ENCODE measurements around the gene UNC5A.

Gene UNC5A

DNA sequence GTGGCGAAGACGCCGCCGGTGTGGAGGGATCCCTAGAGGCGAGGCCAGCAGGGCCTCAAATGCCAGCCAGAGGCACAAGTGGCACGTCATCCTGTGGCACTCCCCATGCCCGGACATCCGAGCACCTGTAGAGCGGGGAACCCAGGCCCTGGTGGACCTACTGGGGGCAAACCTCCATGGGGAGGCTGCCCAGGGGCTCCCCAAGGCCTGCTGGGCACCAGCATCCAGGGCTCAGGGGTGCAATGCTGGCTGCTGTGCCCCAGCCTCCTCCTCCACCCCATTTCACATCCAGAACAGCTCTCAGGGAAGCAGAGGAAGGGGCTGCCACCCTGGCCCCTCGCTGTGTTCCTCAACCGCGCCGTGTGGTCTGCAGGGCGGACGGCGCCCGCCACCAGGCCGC, 45.2 kb downstream of the UNC5A start:
- peaks cover 2% of the 10 kb centered on the region for H3K79me1 ChIP-seq (ENCODE audit: low read depth, low read length)
- peaks cover 4 to 22% of the 10 kb centered on the region in 2 donors for H3K4me1 ChIP-seq (ENCODE audit: control insufficient read depth in 2 of 2, insufficient read depth in 1 of 2, low read depth in 1 of 2, low read length in 2 of 2)
- H2BK12ac ChIP-seq (ENCODE audit: low read length), result no peak overlapping the region
- peaks cover 0 to 65% (median 0%) of the 10 kb centered on the region in 3 experiments for H3K27me3 ChIP-seq (ENCODE audit: control insufficient read depth in 3 of 3, insufficient read depth in 3 of 3, low read depth in 1 of 3, low read length in 3 of 3)
- no peak overlapping the region for H2BK5ac ChIP-seq (ENCODE audit: low read length)
- H3K9ac ChIP-seq (ENCODE audit: low read depth, low read length, poor library complexity), result no peak overlapping the region
- no peak overlapping the region for H3K27ac ChIP-seq (replicated peaks; ENCODE audit: low read length)
- WGBS, 2 donors (ENCODE audit: extremely low coverage in 2 of 2, insufficient read length in 2 of 2, insufficient replicate concordance in 1 of 2), result no CpG with 5 or more reads among the region's 18 CpGs
- no peak overlapping the region for H3K4ac ChIP-seq (ENCODE audit: low read length)
- no peak overlapping the region for H2AFZ ChIP-seq (ENCODE audit: low read length)
- no peaks in the 10 kb centered on the region for H3K9me3 ChIP-seq (replicated peaks in 1 of 2; ENCODE audit: control insufficient read depth in 2 of 2, insufficient read depth in 1 of 2, low read depth in 1 of 2, low read length in 2 of 2)
- no peak for DNase-seq (ENCODE audit: low spot score)
- no peak overlapping the region for H3K4me3 ChIP-seq (ENCODE audit: low read length in 2 of 2)
- no peaks in the 10 kb centered on the region for H3K36me3 ChIP-seq (replicated peaks in 1 of 2; ENCODE audit: control insufficient read depth in 2 of 2, insufficient read depth in 2 of 2, low read length in 2 of 2)
- no peak overlapping the region for H4K8ac ChIP-seq (ENCODE audit: low read depth, low read length)
- peak overlapping the region; percentile 87 for H2BK15ac ChIP-seq (ENCODE audit: low read length)
- H4K91ac ChIP-seq (ENCODE audit: low read depth, low read length, poor library complexity), result no peak overlapping the region
- H2AK5ac ChIP-seq (ENCODE audit: low read depth, low read length), result peak overlapping the region; percentile 71
- no peak overlapping the region for H3K4me2 ChIP-seq (ENCODE audit: insufficient read depth, low read length, poor library complexity, severe bottlenecking)
- H3K14ac ChIP-seq (ENCODE audit: low read length), result no peak overlapping the region
- H2BK120ac ChIP-seq (ENCODE audit: low read depth, low read length), result peak overlapping the region; percentile 16
- peak overlapping the region; percentile 50 for H3K18ac ChIP-seq (ENCODE audit: low read length)
- no peak overlapping the region for H3K23ac ChIP-seq (ENCODE audit: low read depth, low read length, poor library complexity)

DNA sequence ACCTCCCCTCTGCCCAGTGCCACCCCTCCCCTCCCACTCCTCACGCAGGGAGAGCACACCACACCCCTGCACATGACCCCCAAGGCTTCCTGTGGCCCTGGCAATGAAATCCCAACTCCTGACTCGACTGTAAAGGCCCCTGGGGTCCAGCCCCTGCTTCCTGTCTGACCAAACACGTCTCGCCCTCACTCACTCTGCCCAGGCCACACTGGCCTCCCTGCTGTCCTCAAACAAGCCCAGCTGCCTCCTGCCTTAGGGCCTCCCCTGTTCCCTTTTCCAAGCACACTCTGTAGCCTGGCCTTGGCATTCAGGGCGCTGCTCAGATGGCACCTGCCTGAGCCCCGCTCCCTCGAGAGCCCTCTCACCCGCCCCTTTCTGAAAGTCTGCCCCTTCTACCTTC, 46.4 kb downstream of the UNC5A start:
- Histone ChIP-seq H2AFZ (ENCODE audit: low read length) (no peak overlapping the region), H3K27ac (replicated peaks; ENCODE audit: low read length) (no peak overlapping the region), H3K4me3 (ENCODE audit: low read length in 2 of 2) (no peak overlapping the region), H3K4ac (ENCODE audit: low read length) (no peak overlapping the region), H3K4me2 (ENCODE audit: insufficient read depth, low read length, poor library complexity, severe bottlenecking) (no peak overlapping the region), H3K27me3 (ENCODE audit: control insufficient read depth in 3 of 3, insufficient read depth in 3 of 3, low read depth in 1 of 3, low read length in 3 of 3) (peaks cover 0 to 68% (median 0%) of the 10 kb centered on the region in 3 experiments), H2BK120ac (ENCODE audit: low read depth, low read length) (no peak overlapping the region), H3K9me3 (replicated peaks in 1 of 2; ENCODE audit: control insufficient read depth in 2 of 2, insufficient read depth in 1 of 2, low read depth in 1 of 2, low read length in 2 of 2) (no peaks in the 10 kb centered on the region), H3K18ac (ENCODE audit: low read length) (no peak overlapping the region), H3K79me1 (ENCODE audit: low read depth, low read length) (peaks cover 2% of the 10 kb centered on the region), H2BK15ac (ENCODE audit: low read length) (no peak overlapping the region), H4K8ac (ENCODE audit: low read depth, low read length) (no peak overlapping the region), H3K14ac (ENCODE audit: low read length) (peak overlapping the region; percentile 60), H2BK5ac (ENCODE audit: low read length) (no peak overlapping the region), H2BK12ac (ENCODE audit: low read length) (no peak overlapping the region), H3K23ac (ENCODE audit: low read depth, low read length, poor library complexity) (no peak overlapping the region), H3K36me3 (replicated peaks in 1 of 2; ENCODE audit: control insufficient read depth in 2 of 2, insufficient read depth in 2 of 2, low read length in 2 of 2) (no peaks in the 10 kb centered on the region), H3K4me1 (ENCODE audit: control insufficient read depth in 2 of 2, insufficient read depth in 1 of 2, low read depth in 1 of 2, low read length in 2 of 2) (peaks cover 4 to 22% of the 10 kb centered on the region in 2 donors), H2AK5ac (ENCODE audit: low read depth, low read length) (peak overlapping the region; percentile 34), H4K91ac (ENCODE audit: low read depth, low read length, poor library complexity) (no peak overlapping the region), H3K9ac (ENCODE audit: low read depth, low read length, poor library complexity) (no peak overlapping the region)
- DNase-seq (ENCODE audit: low spot score), result no peak
- no CpG with 5 or more reads among the region's 8 CpGs for WGBS, 2 donors (ENCODE audit: extremely low coverage in 2 of 2, insufficient read length in 2 of 2, insufficient replicate concordance in 1 of 2)

DNA sequence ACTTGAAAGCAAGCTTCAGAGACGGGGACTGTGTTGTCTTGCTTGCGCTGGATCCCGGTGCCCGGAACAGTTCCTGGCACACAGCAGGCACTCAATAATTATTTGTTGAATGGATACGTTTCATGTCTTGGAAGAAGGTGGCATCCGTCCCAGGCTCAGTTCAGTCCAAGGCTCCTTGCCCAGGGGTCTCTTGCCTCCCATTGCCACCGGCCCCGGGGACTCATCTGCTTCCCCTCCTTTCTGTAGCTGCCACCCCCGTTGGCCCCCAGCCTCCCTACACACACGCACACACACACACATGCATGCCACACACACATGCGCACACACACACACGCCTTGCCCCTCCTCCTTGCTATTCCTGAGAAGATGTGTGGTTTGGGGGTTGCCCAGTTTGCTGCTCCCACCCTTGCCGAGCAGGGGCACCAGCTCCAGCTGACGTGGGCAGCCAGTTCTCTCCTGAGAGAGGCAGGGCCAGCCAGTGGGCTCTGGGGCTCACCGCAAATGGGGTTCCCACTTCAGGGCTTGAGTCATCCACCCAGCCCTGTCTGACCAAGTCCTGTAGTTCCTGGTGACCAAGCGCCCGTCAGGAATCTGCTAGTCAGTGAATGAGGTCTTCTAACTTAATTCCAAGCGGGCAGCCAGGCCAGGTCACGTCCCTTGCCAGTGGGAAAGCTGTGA, 47.0 kb downstream of the UNC5A start:
- Histone ChIP-seq H3K79me1 (ENCODE audit: low read depth, low read length) (peaks cover 2% of the 10 kb centered on the region), H3K27ac (replicated peaks; ENCODE audit: low read length) (no peak overlapping the region), H2BK15ac (ENCODE audit: low read length) (peak overlapping the region; percentile 86), H4K8ac (ENCODE audit: low read depth, low read length) (no peak overlapping the region), H2AFZ (ENCODE audit: low read length) (no peak overlapping the region), H3K14ac (ENCODE audit: low read length) (no peak overlapping the region), H2BK12ac (ENCODE audit: low read length) (peak overlapping the region; percentile 87), H3K27me3 (ENCODE audit: control insufficient read depth in 3 of 3, insufficient read depth in 3 of 3, low read depth in 1 of 3, low read length in 3 of 3) (peaks cover 0 to 68% (median 0%) of the 10 kb centered on the region in 3 experiments), H3K4me1 (ENCODE audit: control insufficient read depth in 2 of 2, insufficient read depth in 1 of 2, low read depth in 1 of 2, low read length in 2 of 2) (peaks cover 7 to 25% of the 10 kb centered on the region in 2 donors), H3K36me3 (replicated peaks in 1 of 2; ENCODE audit: control insufficient read depth in 2 of 2, insufficient read depth in 2 of 2, low read length in 2 of 2) (no peaks in the 10 kb centered on the region), H3K4me2 (ENCODE audit: insufficient read depth, low read length, poor library complexity, severe bottlenecking) (no peak overlapping the region), H2BK120ac (ENCODE audit: low read depth, low read length) (no peak overlapping the region), H3K18ac (ENCODE audit: low read length) (peak overlapping the region; percentile 90), H3K9ac (ENCODE audit: low read depth, low read length, poor library complexity) (peak overlapping the region; percentile 27), H3K23ac (ENCODE audit: low read depth, low read length, poor library complexity) (peak overlapping the region; percentile 23), H2AK5ac (ENCODE audit: low read depth, low read length) (peak overlapping the region; percentile 15), H4K91ac (ENCODE audit: low read depth, low read length, poor library complexity) (no peak overlapping the region), H3K9me3 (replicated peaks in 1 of 2; ENCODE audit: control insufficient read depth in 2 of 2, insufficient read depth in 1 of 2, low read depth in 1 of 2, low read length in 2 of 2) (no peaks in the 10 kb centered on the region), H3K4ac (ENCODE audit: low read length) (no peak overlapping the region), H2BK5ac (ENCODE audit: low read length) (no peak overlapping the region), H3K4me3 (ENCODE audit: low read length in 2 of 2) (no peak overlapping the region)
- DNase-seq (ENCODE audit: low spot score), result no peak
- no CpG with 5 or more reads among the region's 19 CpGs for WGBS, 2 donors (ENCODE audit: extremely low coverage in 2 of 2, insufficient read length in 2 of 2, insufficient replicate concordance in 1 of 2)

DNA sequence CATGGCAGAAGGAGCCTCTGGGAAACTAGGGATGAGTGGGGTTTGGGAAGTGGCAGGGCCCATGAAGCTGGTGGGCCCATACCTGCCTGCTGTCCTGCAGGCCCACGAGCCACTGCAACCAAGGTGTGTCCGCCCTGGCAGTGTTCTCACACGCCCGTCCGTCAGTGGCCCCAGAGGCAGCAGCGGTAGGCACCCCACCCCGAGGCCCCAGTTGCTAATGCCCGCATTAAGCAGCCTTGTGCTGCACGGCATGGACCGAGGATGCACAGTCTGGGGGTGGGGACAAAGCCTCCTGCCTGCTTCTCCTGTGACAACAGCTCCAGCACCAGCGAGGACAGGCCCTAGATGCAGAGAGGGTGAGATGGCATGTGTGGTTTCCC, 47.5 kb downstream of the UNC5A start:
- Histone ChIP-seq H3K4ac (ENCODE audit: low read length) (no peak overlapping the region), H2BK120ac (ENCODE audit: low read depth, low read length) (no peak overlapping the region), H3K27ac (replicated peaks; ENCODE audit: low read length) (no peak overlapping the region), H3K79me1 (ENCODE audit: low read depth, low read length) (peaks cover 2% of the 10 kb centered on the region), H3K36me3 (replicated peaks in 1 of 2; ENCODE audit: control insufficient read depth in 2 of 2, insufficient read depth in 2 of 2, low read length in 2 of 2) (no peaks in the 10 kb centered on the region), H3K9me3 (replicated peaks in 1 of 2; ENCODE audit: control insufficient read depth in 2 of 2, insufficient read depth in 1 of 2, low read depth in 1 of 2, low read length in 2 of 2) (no peaks in the 10 kb centered on the region), H2BK5ac (ENCODE audit: low read length) (no peak overlapping the region), H4K8ac (ENCODE audit: low read depth, low read length) (no peak overlapping the region), H4K91ac (ENCODE audit: low read depth, low read length, poor library complexity) (no peak overlapping the region), H3K27me3 (ENCODE audit: control insufficient read depth in 3 of 3, insufficient read depth in 3 of 3, low read depth in 1 of 3, low read length in 3 of 3) (peaks cover 0 to 68% (median 0%) of the 10 kb centered on the region in 3 experiments), H2BK12ac (ENCODE audit: low read length) (peak overlapping the region; percentile 87), H3K23ac (ENCODE audit: low read depth, low read length, poor library complexity) (no peak overlapping the region), H2BK15ac (ENCODE audit: low read length) (peak overlapping the region; percentile 86), H3K9ac (ENCODE audit: low read depth, low read length, poor library complexity) (peak overlapping the region; percentile 27), H3K4me3 (ENCODE audit: low read length in 2 of 2) (no peak overlapping the region), H3K4me1 (ENCODE audit: control insufficient read depth in 2 of 2, insufficient read depth in 1 of 2, low read depth in 1 of 2, low read length in 2 of 2) (peaks cover 11 to 26% of the 10 kb centered on the region in 2 donors), H3K18ac (ENCODE audit: low read length) (peak overlapping the region; percentile 90), H3K14ac (ENCODE audit: low read length) (peak overlapping the region; percentile 86), H2AK5ac (ENCODE audit: low read depth, low read length) (peak overlapping the region; percentile 15), H3K4me2 (ENCODE audit: insufficient read depth, low read length, poor library complexity, severe bottlenecking) (no peak overlapping the region), H2AFZ (ENCODE audit: low read length) (no peak overlapping the region)
- no CpG with 5 or more reads among the region's 11 CpGs for WGBS, 2 donors (ENCODE audit: extremely low coverage in 2 of 2, insufficient read length in 2 of 2, insufficient replicate concordance in 1 of 2)
- no peak for DNase-seq (ENCODE audit: low spot score)
